Astrocyte (in vitro differentiated cells and primary cell): ENCODE measurements around the gene FBXO44.

Experiments
- EZH2 ChIP-seq: IDR thresholded peaks from 2 replicates; pipeline ENCODE4 v1.6.1; 2012; ENCODE audit warnings: mild to moderate bottlenecking, low read length, inconsistent platforms; ENCODE audit not compliant: insufficient read depth
- TF ChIP-seq, protein P1 (sequence below): IDR thresholded peaks from 2 replicates; pipeline ENCODE4 v1.5.1; 2011; ENCODE audit warnings: low read depth, mild to moderate bottlenecking, inconsistent platforms, low read length, moderate library complexity; ENCODE audit not compliant: insufficient read depth

GRCh38 chr1:11634365-11635192, 20.1 kb upstream of the FBXO44 start:
- TF ChIP-seq, protein P1, sequence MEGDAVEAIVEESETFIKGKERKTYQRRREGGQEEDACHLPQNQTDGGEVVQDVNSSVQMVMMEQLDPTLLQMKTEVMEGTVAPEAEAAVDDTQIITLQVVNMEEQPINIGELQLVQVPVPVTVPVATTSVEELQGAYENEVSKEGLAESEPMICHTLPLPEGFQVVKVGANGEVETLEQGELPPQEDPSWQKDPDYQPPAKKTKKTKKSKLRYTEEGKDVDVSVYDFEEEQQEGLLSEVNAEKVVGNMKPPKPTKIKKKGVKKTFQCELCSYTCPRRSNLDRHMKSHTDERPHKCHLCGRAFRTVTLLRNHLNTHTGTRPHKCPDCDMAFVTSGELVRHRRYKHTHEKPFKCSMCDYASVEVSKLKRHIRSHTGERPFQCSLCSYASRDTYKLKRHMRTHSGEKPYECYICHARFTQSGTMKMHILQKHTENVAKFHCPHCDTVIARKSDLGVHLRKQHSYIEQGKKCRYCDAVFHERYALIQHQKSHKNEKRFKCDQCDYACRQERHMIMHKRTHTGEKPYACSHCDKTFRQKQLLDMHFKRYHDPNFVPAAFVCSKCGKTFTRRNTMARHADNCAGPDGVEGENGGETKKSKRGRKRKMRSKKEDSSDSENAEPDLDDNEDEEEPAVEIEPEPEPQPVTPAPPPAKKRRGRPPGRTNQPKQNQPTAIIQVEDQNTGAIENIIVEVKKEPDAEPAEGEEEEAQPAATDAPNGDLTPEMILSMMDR: no peak
- no peak for TF ChIP-seq EZH2
